Nephron progenitor cell (in vitro differentiated cells): Measurements from ENCODE around the gene JADE2.

Source experiments
- DNase-seq: peaks from one replicate; pipeline ENCODE4 v3.0.0; 2021
- H3K27ac Mint-ChIP-seq: 2 replicates; pipeline ENCODE4 v1.8.0; 2021; ENCODE audit warnings: mild to moderate bottlenecking, moderate library complexity, mixed read lengths
- H3K27me3 Mint-ChIP-seq: 2 replicates; pipeline ENCODE4 v1.8.0; 2021; ENCODE audit warnings: mild to moderate bottlenecking, low read depth, mixed read lengths; ENCODE audit not compliant: poor library complexity
- H3K36me3 Mint-ChIP-seq: 2 replicates; pipeline ENCODE4 v1.8.0; 2021; ENCODE audit warnings: low read depth, mixed read lengths
- H3K4me1 Mint-ChIP-seq: 2 replicates; pipeline ENCODE4 v1.8.0; 2021; ENCODE audit warnings: mixed read lengths
- H3K4me3 Mint-ChIP-seq: 2 replicates; pipeline ENCODE4 v1.8.0; 2021; ENCODE audit warnings: mild to moderate bottlenecking, moderate library complexity, mixed read lengths
- H3K9me3 Mint-ChIP-seq: 2 replicates; pipeline ENCODE4 v1.8.0; 2021; ENCODE audit warnings: mild to moderate bottlenecking, moderate library complexity, mixed read lengths
- CTCF ChIP-seq: fragments of 200-600 bp; sonication (generic); IDR thresholded peaks from 2 replicates; pipeline ENCODE4 v1.5.0; 2021; ENCODE audit warnings: antibody characterized with exemption

JADE2 gene

DNA sequence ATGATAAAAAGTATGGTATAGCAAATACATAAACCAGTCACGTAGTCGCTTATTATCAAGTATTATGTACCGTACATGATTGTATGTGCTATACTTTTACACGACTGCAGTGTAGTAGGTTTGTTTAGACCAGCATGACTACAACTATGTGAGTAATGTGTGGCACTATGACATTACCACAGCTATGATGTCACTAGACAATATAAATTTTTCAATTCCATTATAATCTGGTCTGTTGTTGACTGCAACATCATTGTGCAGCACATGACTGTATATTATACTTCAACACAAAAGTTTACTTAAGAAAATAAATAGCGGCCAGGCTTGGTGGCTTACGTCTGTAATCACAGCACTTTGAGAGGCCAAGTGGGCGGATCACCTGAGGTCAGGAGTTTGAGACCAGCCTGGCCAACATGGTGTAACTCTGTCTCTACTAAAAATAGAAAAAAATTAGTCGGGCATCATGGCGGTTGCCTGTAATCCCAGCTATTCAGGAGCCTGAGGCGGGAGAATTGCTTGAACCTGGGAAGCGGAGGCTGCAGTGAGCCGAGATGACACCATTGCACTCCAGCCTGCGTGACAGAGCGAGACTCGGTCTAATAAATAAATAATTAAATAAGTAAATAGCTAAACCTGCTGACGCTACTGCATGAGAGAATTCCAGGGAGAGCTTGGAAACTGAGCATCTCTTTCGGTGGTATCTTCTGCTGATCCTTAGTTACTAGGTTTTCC lies 24.6 kb upstream of the JADE2 start:
- no peak overlapping the region for H3K4me3 Mint-ChIP-seq
- H3K36me3 Mint-ChIP-seq = no peaks in the 10 kb centered on the region
- DNase-seq = no peak
- peaks cover 9% of the 10 kb centered on the region for H3K27me3 Mint-ChIP-seq
- no peak overlapping the region for H3K27ac Mint-ChIP-seq
- H3K4me1 Mint-ChIP-seq = no peaks in the 10 kb centered on the region
- H3K9me3 Mint-ChIP-seq = no peaks in the 10 kb centered on the region
- no peak for TF ChIP-seq CTCF

DNA sequence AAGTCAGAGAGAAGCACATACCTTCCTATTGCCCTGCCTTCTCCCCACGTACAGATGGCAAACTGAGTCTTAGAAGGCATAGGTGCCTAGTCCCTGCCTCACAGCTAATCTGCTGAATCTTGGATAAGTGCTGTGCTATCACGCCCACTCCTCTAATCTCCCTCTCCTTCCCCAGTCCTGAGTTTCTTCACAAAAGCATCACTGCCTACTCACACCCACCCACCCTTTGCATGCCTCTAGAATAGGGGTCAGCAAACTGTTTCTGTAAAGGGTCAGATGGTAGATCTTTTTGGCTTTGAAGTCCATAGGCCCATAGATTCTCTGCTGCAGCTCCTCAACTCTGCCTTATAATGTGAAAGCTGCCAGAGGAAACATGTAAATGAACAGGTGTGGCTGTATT lies 23.2 kb upstream of the JADE2 start:
- H3K4me3 Mint-ChIP-seq = no peak overlapping the region
- no peak for TF ChIP-seq CTCF

GRCh38 chr5:134503088-134503936 lies 22.2 kb upstream of the JADE2 start:
- no peak for TF ChIP-seq CTCF
- Mint-ChIP-seq H3K27ac (peak overlapping the region; percentile 30), H3K4me3 (no peak overlapping the region), H3K9me3 (no peaks in the 10 kb centered on the region), H3K27me3 (peaks cover 12% of the 10 kb centered on the region), H3K4me1 (peaks cover 7% of the 10 kb centered on the region), H3K36me3 (no peaks in the 10 kb centered on the region)
- DNase-seq = no peak

More for the DNA sequence above, 23.2 kb upstream of the JADE2 start:
- no peaks in the 10 kb centered on the region for H3K9me3 Mint-ChIP-seq
- no peaks in the 10 kb centered on the region for H3K36me3 Mint-ChIP-seq
- no peak overlapping the region for H3K27ac Mint-ChIP-seq
- peaks cover 7% of the 10 kb centered on the region for H3K4me1 Mint-ChIP-seq
- no peak for DNase-seq
- H3K27me3 Mint-ChIP-seq = peaks cover 11% of the 10 kb centered on the region

- TF ChIP-seq CTCF = no peak
- Mint-ChIP-seq H3K4me3 (no peak overlapping the region), H3K36me3 (no peaks in the 10 kb centered on the region), H3K27me3 (peaks cover 10% of the 10 kb centered on the region), H3K4me1 (peaks cover 7% of the 10 kb centered on the region), H3K9me3 (no peaks in the 10 kb centered on the region), H3K27ac (peak overlapping the region; percentile 41)
- DNase-seq = no peak
Measured at GRCh38 chr5:134503937-134504437, 21.5 kb upstream of the JADE2 start.

- peaks cover 7% of the 10 kb centered on the region for H3K4me1 Mint-ChIP-seq
- peaks cover 10% of the 10 kb centered on the region for H3K27me3 Mint-ChIP-seq
- no peaks in the 10 kb centered on the region for H3K9me3 Mint-ChIP-seq
- no peak overlapping the region for H3K4me3 Mint-ChIP-seq
- no peaks in the 10 kb centered on the region for H3K36me3 Mint-ChIP-seq
- DNase-seq = no peak
- no peak overlapping the region for H3K27ac Mint-ChIP-seq
- no peak for TF ChIP-seq CTCF
Measured at GRCh38 chr5:134504629-134505300, 20.7 kb upstream of the JADE2 start.
